Stimulated activated CD8-positive, alpha-beta memory T cell treated with anti-CD3 and anti-CD28 coated beads, Interleukin-7, amount 100 ng/mL, for 1 hour (primary cell): ENCODE results near the gene COA4.
A peak's percentile ranks its signal among the peaks of the same experiment; 100 is the strongest.
"Not testable (repeated sequence)": the region's sequence is repeated elsewhere in the genome, so short reads cannot be mapped to it uniquely, and the experiment has no call there.

Experiments used
- DNase-seq, 2 donors: peaks; one replicate each; pipeline ENCODE4 v3.0.0-alpha.2; 2020; ENCODE audit warnings: low read depth in 2 of 2

COA4 gene

DNA sequence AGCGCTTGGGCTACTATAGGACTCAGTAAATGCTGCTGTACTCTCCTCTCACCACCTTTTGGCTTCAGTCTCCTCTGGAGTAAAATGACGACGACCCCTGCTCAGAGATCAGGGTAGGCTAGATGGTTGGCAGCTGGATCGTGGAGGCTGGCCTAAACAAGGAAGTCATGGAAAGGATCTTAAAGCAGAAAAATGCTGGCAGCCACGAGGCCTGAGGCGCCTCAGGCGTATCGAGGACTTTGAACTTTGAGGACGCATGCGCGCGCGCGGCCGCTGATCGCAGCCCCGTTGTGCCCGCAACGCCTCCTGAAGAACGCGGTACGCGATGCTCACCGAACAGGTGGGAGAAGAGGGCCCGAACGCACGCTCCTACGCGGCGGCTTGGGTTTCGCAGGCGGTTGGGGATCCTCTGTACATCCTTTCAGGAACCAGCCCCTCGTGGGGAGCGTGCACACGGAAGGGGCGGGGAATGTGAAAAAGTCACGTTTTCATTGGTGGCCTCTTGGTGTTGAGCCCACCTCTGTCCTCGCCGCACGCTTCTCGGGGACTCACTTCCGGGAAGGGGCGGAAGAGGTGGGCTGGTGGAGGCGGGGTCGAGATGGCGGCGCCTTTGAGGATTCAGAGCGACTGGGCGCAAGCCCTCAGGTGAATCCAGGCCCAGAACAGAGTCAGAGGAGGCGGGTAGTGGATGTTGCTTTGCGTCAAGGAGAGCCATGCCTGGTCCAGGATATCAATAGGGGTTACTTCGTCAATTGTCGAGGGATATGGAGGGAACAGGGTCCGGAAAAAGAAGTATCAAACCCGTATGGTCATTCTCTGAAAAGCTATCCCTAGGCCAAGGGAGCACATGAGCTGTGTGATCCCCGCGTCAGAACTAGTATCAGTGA is at the start of gene COA4, which contains the start of gene PAAF1:
Gene COA4 (minus strand): TSS at position 423 of the 887 bp plus-strand sequence. CDS start 3,468 bp downstream, outside the sequence.
Gene PAAF1 (plus strand): TSS at position 576 of the 887 bp plus-strand sequence. CDS start 23 bp downstream, at position 599.
- DNase-seq = peak; percentile 78 to 84

- no peak for DNase-seq
These were observed 44.5 kb upstream of the COA4 start for GRCh38 chr11:73921180-73921579.

DNA sequence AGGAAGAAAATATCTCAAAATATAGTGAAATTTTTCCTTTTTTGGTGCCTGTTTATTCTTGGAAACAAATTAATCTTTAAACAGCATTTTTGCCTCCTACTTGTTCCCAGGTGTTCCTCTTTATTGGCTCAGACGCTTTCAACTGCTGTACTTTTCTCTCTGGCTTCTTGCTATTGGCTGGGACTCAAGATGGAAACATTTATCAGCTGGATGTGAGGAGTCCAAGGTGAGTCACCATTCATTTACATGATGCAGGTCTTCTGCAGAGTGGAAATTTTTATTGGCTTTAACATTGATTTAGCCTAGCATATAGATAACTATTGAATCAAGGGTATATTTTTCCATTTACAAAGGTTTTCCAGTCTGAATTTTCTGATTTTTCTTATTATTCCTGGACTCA is 39.8 kb upstream of the COA4 start:
- no peak for DNase-seq

DNA sequence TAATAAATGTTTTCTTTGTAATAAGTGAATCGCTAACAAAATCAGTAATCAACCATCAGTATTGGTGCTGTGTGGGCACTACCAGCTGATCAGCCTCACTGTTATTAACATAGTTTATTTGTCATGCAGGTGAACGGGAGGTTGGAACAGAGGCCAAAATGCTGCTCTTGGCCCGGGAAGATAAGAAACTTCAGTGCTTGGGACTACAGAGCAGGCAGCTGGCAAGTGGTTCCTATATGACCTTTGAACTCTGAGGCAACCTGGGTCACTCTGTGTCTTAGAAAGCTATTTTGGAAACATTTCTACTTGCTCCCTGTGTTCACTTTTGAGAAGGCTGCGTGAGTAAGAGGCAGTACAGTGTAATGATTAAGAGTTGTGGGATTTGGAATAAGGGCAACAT is 37.6 kb upstream of the COA4 start:
- no peak for DNase-seq

- no peak for DNase-seq
These were observed 36.8 kb upstream of the COA4 start for GRCh38 chr11:73913472-73913871.

DNA sequence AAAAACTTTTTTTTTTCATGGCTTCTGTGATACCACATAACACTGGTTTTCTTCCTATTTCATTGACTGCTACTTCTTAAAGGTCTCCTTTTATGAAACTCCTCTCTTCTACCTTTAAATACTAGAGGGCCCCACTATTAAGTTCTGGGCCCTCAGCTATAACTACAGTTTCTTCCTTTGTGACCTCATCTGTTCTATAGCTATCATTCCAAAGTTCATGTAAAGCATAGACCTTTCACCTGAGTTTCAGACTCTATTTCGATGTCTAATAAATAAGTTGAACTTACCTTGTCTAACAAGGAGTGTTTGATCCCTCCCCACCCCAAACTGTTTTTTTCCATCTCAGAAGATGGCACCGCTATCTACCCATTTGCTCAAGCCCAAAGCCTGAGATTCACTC is 35.4 kb upstream of the COA4 start:
- no peak for DNase-seq

DNA sequence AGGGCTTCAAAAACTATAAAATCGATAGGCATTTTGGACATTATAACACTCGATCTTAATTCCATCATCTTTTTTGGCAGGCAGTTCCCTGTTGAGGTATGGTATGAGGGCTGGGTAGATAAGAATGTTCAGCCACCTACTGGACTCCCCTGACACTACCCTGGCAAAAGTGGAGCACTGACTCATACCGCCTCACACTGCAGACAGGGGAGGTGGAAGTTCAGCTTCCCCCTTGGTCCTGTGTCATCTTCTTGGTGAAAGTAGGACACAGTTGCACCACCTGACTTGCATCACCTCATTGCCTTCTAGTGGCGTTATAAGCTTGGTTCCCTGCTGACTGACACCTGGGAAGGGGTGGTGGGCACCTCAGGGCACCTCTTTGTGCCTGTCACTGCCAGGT is 30.5 kb upstream of the COA4 start:
- DNase-seq = peak in 1 of 2 donors; percentile 0

GRCh38 chr11:73902303-73902702 is 25.7 kb upstream of the COA4 start:
- no peak for DNase-seq

DNA sequence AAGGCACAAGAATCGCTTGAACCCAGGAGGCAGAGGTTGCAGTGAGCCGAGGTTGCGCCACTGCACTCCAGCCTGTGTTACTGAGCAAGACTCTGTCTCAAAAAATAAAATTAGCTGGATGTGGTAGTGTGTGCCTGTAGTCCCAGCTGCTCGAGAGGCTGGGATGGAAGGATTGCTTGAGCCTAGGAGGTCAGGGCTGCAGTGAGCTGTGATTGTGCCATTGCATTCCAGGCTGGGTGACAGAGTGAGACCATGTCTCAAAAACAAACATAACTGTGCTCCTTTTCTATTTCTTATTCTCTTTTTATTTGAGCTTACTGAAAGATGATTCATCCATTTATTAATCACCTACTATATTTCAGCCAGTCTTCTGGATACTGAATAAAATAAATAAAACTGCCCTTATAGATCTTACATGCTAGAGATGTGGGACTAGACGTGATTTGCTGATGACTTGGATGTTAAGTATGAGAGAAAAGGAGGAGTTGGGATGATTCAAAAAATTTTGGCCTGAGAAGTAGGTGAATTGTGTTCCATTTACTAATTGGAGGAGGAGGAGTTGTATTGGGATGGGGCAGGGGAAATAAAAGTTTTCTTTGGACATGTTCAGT is 18.2 kb upstream of the COA4 start:
- DNase-seq = no peak

- no peak for DNase-seq
These were observed 16.4 kb upstream of the COA4 start for GRCh38 chr11:73893041-73893440.

- DNase-seq = no peak
These were observed 12.9 kb upstream of the COA4 start for GRCh38 chr11:73889536-73889935.

DNA sequence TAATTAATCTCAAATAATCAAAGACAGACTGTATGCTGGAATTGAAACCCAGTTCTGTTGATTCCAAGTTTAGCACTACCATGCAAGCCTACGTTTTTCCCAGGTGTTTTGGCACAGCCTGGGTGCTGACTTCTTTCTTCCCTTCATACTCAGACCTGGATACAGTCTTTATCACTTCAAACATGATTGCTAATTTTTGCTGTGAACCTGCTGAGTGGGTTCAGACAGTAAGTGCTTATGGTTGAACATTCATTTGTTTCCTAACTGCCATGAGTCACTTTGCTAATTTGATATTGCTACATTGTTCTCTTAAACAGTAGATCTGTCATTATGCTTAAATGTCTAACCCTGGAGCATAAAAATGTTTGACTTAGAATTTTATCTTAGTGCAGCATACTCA is 12.4 kb upstream of the COA4 start:
- DNase-seq = no peak

- no peak for DNase-seq
These were observed 11.6 kb upstream of the COA4 start for GRCh38 chr11:73888244-73888643.

- no peak for DNase-seq
These were observed 7.2 kb upstream of the COA4 start for GRCh38 chr11:73883856-73884255.

- not testable (repeated sequence) for DNase-seq
These were observed 3.8 kb upstream of the COA4 start for GRCh38 chr11:73880449-73880848.

GRCh38 chr11:73878771-73879170 is 2.1 kb upstream of the COA4 start:
- DNase-seq = no peak

- DNase-seq = no peak
These were observed 806 bp downstream of the COA4 start for GRCh38 chr11:73875840-73876239.

- no peak for DNase-seq
These were observed 1.3 kb downstream of the COA4 start for GRCh38 chr11:73875380-73875779.

- no peak for DNase-seq
These were observed 3.8 kb downstream of the COA4 start for GRCh38 chr11:73872749-73873357.

DNA sequence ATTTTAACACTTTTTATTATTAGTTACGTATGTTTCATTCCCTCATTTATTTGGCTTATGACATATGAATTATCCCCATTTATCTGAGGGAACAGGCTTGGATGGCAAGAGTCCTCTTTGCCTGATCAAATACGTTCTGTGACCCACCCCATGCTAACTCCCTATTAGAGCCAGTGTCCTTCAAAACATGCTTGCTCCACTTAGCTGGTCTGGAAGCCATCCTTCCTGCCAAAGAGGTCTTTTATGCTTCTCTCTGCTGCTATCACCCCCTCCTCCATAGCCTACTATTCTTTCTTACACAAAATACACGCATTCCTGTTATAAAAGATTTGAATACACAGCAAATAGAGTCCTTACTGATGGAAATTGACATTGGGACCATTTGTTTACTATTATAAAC is 6.4 kb downstream of the COA4 start:
- no peak for DNase-seq

- no peak for DNase-seq
These were observed 7.2 kb downstream of the COA4 start for GRCh38 chr11:73869332-73869949.

DNA sequence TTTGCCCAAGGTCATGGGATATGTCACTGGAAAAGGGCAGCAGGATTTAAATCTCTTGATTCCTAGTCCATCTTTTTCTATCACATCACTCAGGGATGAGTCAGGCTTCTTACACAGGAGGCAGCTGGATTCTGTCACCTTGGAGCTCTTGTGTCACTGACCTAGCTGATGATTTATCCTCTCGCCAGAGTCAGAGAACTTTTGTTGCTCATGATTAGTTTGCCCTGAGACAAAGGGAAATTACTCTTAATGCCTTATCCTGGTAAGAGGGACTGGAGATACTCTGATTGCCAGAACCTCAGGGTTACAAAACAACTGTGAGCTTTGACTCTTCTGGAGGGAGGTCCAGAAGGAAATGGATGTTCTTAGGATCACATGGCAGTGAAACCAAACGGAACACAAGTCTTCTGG is 10.1 kb downstream of the COA4 start:
- DNase-seq = no peak
